Measurements from ENCODE around the gene FSTL4. TPM values are rescaled to one million over a fixed set of nuclear protein-coding genes. Genes with fewer than 3 reads are reported as not detected.

FSTL4 gene
- polyA plus RNA-seq, 1 donor from 2014 or later, result 0.57 TPM

DNA sequence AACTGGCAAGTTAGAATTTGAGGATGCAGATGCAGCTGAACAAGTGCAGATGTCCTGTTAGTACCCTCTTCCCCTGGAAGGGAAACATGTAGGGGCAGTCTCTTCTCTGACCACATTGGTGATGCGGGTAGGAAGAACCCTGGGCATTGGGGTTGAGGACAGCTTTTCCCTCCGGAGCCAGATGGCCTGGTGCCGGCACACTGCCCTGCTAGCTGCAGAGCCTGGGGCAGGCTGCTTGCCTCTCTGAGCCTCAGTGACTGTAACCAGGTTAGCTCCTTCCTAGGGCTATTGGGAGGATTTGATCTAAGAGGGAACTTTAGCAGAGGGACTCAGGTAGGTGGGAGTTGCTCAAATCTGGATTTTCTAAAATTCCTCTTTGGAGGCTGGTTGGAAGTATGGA lies 412.1 kb downstream of the FSTL4 start:
- Histone ChIP-seq H3K9me2 (ENCODE audit: insufficient read depth, low read length) (no peaks in the 10 kb centered on the region), H3F3A (ENCODE audit: insufficient read depth, low read length, poor library complexity, severe bottlenecking) (peaks cover 4% of the 10 kb centered on the region), H3K79me2 (replicated peaks; ENCODE audit: insufficient read depth, low read length) (no peaks in the 10 kb centered on the region), H3K27me3 (ENCODE audit: insufficient read depth, low read depth, low read length) (no peaks in the 10 kb centered on the region), H3K9ac (ENCODE audit: low read length) (no peak overlapping the region), H3K9me3 (ENCODE audit: low read length) (no peaks in the 10 kb centered on the region), H3K36me3 (ENCODE audit: insufficient read depth, low read length) (no peaks in the 10 kb centered on the region), H3K4me3 (ENCODE audit: low read length) (no peak overlapping the region), H3K4me2 (ENCODE audit: low read length) (no peak overlapping the region), H3K27ac (ENCODE audit: low read length) (no peak overlapping the region), H2AFZ (ENCODE audit: low read depth, low read length) (no peak overlapping the region), H4K20me1 (ENCODE audit: insufficient read depth) (no peaks in the 10 kb centered on the region)
- TF ChIP-seq, protein P1, sequence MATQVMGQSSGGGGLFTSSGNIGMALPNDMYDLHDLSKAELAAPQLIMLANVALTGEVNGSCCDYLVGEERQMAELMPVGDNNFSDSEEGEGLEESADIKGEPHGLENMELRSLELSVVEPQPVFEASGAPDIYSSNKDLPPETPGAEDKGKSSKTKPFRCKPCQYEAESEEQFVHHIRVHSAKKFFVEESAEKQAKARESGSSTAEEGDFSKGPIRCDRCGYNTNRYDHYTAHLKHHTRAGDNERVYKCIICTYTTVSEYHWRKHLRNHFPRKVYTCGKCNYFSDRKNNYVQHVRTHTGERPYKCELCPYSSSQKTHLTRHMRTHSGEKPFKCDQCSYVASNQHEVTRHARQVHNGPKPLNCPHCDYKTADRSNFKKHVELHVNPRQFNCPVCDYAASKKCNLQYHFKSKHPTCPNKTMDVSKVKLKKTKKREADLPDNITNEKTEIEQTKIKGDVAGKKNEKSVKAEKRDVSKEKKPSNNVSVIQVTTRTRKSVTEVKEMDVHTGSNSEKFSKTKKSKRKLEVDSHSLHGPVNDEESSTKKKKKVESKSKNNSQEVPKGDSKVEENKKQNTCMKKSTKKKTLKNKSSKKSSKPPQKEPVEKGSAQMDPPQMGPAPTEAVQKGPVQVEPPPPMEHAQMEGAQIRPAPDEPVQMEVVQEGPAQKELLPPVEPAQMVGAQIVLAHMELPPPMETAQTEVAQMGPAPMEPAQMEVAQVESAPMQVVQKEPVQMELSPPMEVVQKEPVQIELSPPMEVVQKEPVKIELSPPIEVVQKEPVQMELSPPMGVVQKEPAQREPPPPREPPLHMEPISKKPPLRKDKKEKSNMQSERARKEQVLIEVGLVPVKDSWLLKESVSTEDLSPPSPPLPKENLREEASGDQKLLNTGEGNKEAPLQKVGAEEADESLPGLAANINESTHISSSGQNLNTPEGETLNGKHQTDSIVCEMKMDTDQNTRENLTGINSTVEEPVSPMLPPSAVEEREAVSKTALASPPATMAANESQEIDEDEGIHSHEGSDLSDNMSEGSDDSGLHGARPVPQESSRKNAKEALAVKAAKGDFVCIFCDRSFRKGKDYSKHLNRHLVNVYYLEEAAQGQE (IDR thresholded peaks at IDR 0.05; ENCODE audit: borderline replicate concordance), result no peak
- TF ChIP-seq RAD21 (conservative IDR thresholded peaks at IDR 0.05) (no peak), EZH2 (IDR thresholded peaks at IDR 0.05; ENCODE audit: borderline replicate concordance, insufficient read depth, low read length, poor library complexity, severe bottlenecking) (no peak), MXI1 (conservative IDR thresholded peaks at IDR 0.05; ENCODE audit: poor library complexity, severe bottlenecking) (no peak), POLR2AphosphoS5 (IDR thresholded peaks at IDR 0.05) (no peak)

DNA sequence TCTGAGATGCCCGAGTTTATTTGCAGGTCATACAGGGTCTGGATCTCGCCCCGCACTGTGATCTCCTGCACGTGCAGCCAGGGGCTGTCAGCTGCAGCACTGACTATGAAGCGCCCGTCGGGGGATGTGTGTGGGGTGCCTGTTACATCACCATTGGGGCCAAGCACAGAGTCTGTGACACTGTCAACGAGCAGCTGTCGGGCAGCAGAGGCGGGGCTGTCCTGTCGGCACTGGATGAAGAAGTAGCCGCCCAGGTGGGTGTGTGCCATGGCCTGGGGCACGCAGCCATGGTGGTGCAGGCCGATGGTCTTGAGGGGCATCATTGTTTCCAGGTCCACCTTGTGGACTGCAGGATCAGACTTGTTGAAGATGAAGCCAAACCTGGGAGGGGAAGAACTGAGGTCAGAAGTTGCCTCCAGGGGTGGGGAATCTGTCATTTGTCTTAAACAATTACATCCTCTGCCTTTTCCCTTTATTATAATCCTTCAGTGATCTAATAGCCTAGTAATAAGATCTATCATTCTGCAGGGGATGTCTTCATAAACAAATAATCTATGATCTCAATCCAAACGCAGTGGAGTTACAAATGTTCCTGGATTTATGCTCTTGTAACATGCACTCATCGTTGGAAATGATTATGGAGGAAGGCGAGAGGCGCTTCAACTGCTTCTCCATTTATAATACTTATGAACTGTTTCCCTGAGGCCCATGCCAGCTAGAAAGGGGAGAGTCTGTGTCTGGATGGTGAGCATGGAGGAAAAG lies 412.7 kb downstream of the FSTL4 start:
- H3K9me3 ChIP-seq (ENCODE audit: low read length), result no peaks in the 10 kb centered on the region

DNA sequence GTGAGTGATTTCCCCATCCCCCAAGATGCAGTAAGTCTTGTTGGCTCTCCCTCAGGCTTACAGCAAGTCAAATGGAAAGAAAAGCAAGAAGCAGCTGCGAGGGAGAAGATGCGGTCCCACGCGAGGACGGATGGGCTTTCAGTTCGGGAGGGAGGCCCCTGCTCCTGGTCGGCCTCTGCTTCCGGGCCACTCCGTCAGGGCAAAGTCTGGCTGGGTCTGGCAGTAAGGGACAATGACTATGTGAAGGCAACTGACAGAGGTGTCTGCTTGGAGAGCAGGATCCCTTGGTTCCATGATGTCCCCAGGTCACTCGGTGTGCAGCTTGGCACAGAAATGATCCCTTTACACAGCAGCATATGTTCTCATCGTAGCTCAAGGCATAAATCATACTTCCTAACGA lies 413.8 kb downstream of the FSTL4 start:
- Histone ChIP-seq H3K27ac (ENCODE audit: low read length) (no peak overlapping the region), H3K79me2 (replicated peaks; ENCODE audit: insufficient read depth, low read length) (no peaks in the 10 kb centered on the region), H3K9me2 (ENCODE audit: insufficient read depth, low read length) (no peaks in the 10 kb centered on the region), H3K27me3 (ENCODE audit: insufficient read depth, low read depth, low read length) (no peaks in the 10 kb centered on the region), H3K9me3 (ENCODE audit: low read length) (no peaks in the 10 kb centered on the region), H4K20me1 (ENCODE audit: insufficient read depth) (no peaks in the 10 kb centered on the region), H2AFZ (ENCODE audit: low read depth, low read length) (no peak overlapping the region), H3K9ac (ENCODE audit: low read length) (no peak overlapping the region), H3F3A (ENCODE audit: insufficient read depth, low read length, poor library complexity, severe bottlenecking) (peaks cover 4% of the 10 kb centered on the region), H3K4me2 (ENCODE audit: low read length) (no peak overlapping the region), H3K4me3 (ENCODE audit: low read length) (no peak overlapping the region), H3K36me3 (ENCODE audit: insufficient read depth, low read length) (no peaks in the 10 kb centered on the region)
- TF ChIP-seq TAF1 (IDR thresholded peaks at IDR 0.05; ENCODE audit: low read depth) (no peak), RAD21 (conservative IDR thresholded peaks at IDR 0.05) (no peak), POLR2AphosphoS5 (IDR thresholded peaks at IDR 0.05) (no peak), MXI1 (conservative IDR thresholded peaks at IDR 0.05; ENCODE audit: poor library complexity, severe bottlenecking) (no peak), SMC3 (conservative IDR thresholded peaks at IDR 0.05; ENCODE audit: poor library complexity) (no peak), EP300 (conservative IDR thresholded peaks at IDR 0.05; ENCODE audit: poor library complexity, severe bottlenecking) (no peak), EZH2 (IDR thresholded peaks at IDR 0.05; ENCODE audit: borderline replicate concordance, insufficient read depth, low read length, poor library complexity, severe bottlenecking) (no peak)
- TF ChIP-seq, protein P2, sequence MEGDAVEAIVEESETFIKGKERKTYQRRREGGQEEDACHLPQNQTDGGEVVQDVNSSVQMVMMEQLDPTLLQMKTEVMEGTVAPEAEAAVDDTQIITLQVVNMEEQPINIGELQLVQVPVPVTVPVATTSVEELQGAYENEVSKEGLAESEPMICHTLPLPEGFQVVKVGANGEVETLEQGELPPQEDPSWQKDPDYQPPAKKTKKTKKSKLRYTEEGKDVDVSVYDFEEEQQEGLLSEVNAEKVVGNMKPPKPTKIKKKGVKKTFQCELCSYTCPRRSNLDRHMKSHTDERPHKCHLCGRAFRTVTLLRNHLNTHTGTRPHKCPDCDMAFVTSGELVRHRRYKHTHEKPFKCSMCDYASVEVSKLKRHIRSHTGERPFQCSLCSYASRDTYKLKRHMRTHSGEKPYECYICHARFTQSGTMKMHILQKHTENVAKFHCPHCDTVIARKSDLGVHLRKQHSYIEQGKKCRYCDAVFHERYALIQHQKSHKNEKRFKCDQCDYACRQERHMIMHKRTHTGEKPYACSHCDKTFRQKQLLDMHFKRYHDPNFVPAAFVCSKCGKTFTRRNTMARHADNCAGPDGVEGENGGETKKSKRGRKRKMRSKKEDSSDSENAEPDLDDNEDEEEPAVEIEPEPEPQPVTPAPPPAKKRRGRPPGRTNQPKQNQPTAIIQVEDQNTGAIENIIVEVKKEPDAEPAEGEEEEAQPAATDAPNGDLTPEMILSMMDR (IDR thresholded peaks at IDR 0.05; ENCODE audit: poor library complexity, severe bottlenecking), result no peak
- TF ChIP-seq, protein P1 (IDR thresholded peaks at IDR 0.05; ENCODE audit: borderline replicate concordance), result no peak

More for the DNA sequence above, 412.7 kb downstream of the FSTL4 start:
- no peak overlapping the region for H3K4me2 ChIP-seq (ENCODE audit: low read length)
- H3K9ac ChIP-seq (ENCODE audit: low read length), result no peak overlapping the region
- peaks cover 4% of the 10 kb centered on the region for H3F3A ChIP-seq (ENCODE audit: insufficient read depth, low read length, poor library complexity, severe bottlenecking)
- no peak for TF ChIP-seq RAD21 (conservative IDR thresholded peaks at IDR 0.05)
- no peaks in the 10 kb centered on the region for H3K9me2 ChIP-seq (ENCODE audit: insufficient read depth, low read length)
- no peaks in the 10 kb centered on the region for H4K20me1 ChIP-seq (ENCODE audit: insufficient read depth)
- H3K79me2 ChIP-seq (replicated peaks; ENCODE audit: insufficient read depth, low read length), result no peaks in the 10 kb centered on the region
- no peak overlapping the region for H3K27ac ChIP-seq (ENCODE audit: low read length)
- H3K36me3 ChIP-seq (ENCODE audit: insufficient read depth, low read length), result no peaks in the 10 kb centered on the region
- no peaks in the 10 kb centered on the region for H3K27me3 ChIP-seq (ENCODE audit: insufficient read depth, low read depth, low read length)
- no peak overlapping the region for H2AFZ ChIP-seq (ENCODE audit: low read depth, low read length)
- no peak overlapping the region for H3K4me3 ChIP-seq (ENCODE audit: low read length)

Data from neural cell (in vitro differentiated cells).